C4-2B (cell line): ENCODE results near the gene SLC14A1.

ENCODE experiments used
- ZFX ChIP-seq: fragments of 450-650 bp; IDR thresholded peaks from 2 replicates; pipeline ENCODE4 v1.6.1; 2017
- TF ChIP-seq, protein P1 (sequence below): fragments of 450-650 bp; conservative IDR thresholded peaks from 2 replicates; pipeline ENCODE4 v1.5.1; 2017; ENCODE audit warnings: mild to moderate bottlenecking

DNA sequence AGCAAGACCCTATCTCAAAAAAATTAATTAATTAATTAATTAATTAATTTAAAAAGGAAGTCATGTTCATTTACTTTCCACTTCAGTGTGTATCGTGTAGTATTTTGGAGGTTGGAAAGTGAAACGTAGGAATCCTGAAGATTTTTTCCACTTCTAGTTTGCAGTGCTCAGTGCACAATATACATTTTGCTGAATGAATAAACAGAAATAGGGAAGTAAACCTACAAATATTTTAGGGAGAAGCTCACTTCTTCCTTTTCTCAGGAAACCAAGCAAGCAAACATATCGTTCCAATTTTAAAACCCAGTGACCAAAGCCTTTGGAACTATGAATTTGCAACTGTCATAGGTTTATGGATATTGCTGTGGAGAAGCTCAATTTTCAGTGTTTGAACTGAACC is 27.8 kb downstream of the SLC14A1 start:
- TF ChIP-seq, protein P1, sequence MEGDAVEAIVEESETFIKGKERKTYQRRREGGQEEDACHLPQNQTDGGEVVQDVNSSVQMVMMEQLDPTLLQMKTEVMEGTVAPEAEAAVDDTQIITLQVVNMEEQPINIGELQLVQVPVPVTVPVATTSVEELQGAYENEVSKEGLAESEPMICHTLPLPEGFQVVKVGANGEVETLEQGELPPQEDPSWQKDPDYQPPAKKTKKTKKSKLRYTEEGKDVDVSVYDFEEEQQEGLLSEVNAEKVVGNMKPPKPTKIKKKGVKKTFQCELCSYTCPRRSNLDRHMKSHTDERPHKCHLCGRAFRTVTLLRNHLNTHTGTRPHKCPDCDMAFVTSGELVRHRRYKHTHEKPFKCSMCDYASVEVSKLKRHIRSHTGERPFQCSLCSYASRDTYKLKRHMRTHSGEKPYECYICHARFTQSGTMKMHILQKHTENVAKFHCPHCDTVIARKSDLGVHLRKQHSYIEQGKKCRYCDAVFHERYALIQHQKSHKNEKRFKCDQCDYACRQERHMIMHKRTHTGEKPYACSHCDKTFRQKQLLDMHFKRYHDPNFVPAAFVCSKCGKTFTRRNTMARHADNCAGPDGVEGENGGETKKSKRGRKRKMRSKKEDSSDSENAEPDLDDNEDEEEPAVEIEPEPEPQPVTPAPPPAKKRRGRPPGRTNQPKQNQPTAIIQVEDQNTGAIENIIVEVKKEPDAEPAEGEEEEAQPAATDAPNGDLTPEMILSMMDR = no peak
- no peak for TF ChIP-seq ZFX
